K562 (cell line): ENCODE data around the gene WDR49. TPM values are rescaled to one million over a fixed set of nuclear protein-coding genes. Genes with fewer than 3 reads are reported as not detected.

Source experiments
- ATAC-seq: fragments of 200-7000 bp; cut with Tn5 transposase; 3 replicates; pipeline ENCODE4 v1.9.1; 2020; ENCODE audit warnings: moderate library complexity
- BruUV-seq: library from RNA; stranded (reverse); fragments of 400-500 nt; replicated peaks from 2 replicates; lab custom pipeline; 2021; lab: Mats Ljungman, UMichigan
- CTCF ChIA-PET: fragments of 300-600 bp; formaldehyde crosslinking; extraction: SDS; loops from one replicate; lab custom pipeline; 2021; ENCODE audit warnings: low intra/inter-chr PET ratio; lab: Yijun Ruan, JAX
- POLR2A ChIA-PET: fragments of 300-600, 350-650 bp; sonication (Branson Sonifier 250); formaldehyde crosslinking; extraction: SDS; loops from one replicate; lab custom pipeline; 2021; ENCODE audit warnings: antibody characterized with exemption, inconsistent platforms; lab: Yijun Ruan, JAX
- DNase-seq, 4 experiments: peaks; one replicate each; pipeline versions ENCODE4 v3.0.0 to v3.0.0-alpha.2; 2011 to 2018; ENCODE audit warnings: low spot score in 3 of 4, mixed read lengths in 3 of 4; ENCODE audit errors: extremely low read depth in 1 of 4
- FAIRE-seq: peaks from 2 replicates; lab custom pipeline; 2011; peaks lifted over from hg19 to GRCh38; lab: Jason Lieb, UNC
- H2AFZ ChIP-seq: 2 replicates; pipeline ENCODE4 v1.6.0; 2011; ENCODE audit warnings: low read depth, low read length, control low read depth, inconsistent platforms
- H3K27ac ChIP-seq: fragments of 200-600 bp; 3 replicates; pipeline ENCODE4 v1.8.0; 2011; ENCODE audit warnings: low read depth, mild to moderate bottlenecking, control low read depth, inconsistent platforms, low read length, moderate library complexity, mixed read lengths; ENCODE audit errors: extremely low read depth
- H3K27me3 ChIP-seq, 2 experiments: fragments of 300-600 bp in 1 of 2; 2 replicates in 1 of 2; 3 replicates in 1 of 2; pipeline versions ENCODE4 v1.6.0 to v1.8.0; 2011; ENCODE audit warnings: inconsistent platforms in 2 of 2, low read length in 2 of 2, mild to moderate bottlenecking in 1 of 2, mixed read lengths in 1 of 2, moderate library complexity in 1 of 2; ENCODE audit not compliant: control insufficient read depth in 2 of 2, insufficient read depth in 2 of 2
- H3K36me3 ChIP-seq: fragments of 300-600 bp; 3 replicates; pipeline ENCODE4 v1.8.0; 2011; ENCODE audit warnings: mild to moderate bottlenecking, low read length, inconsistent platforms; ENCODE audit not compliant: control insufficient read depth, insufficient read depth
- H3K4me1 ChIP-seq, 2 experiments: fragments of 200-600 bp in 1 of 2; replicated peaks in 1 of 2; 2 replicates in 1 of 2; 3 replicates in 1 of 2; pipeline versions ENCODE4 v1.5.1 to v1.8.0; 2011; ENCODE audit warnings: inconsistent platforms in 2 of 2, low read length in 2 of 2, mild to moderate bottlenecking in 1 of 2, mixed read lengths in 1 of 2, moderate library complexity in 1 of 2; ENCODE audit not compliant: control insufficient read depth in 2 of 2, insufficient read depth in 2 of 2
- H3K4me2 ChIP-seq: 2 replicates; pipeline ENCODE4 v1.6.1; 2011; ENCODE audit warnings: low read length, control low read depth, inconsistent platforms, mixed read lengths; ENCODE audit not compliant: insufficient read depth
- H3K4me3 ChIP-seq: fragments of 200-600 bp; sonication (generic), shearing (Covaris generic); 2 replicates; pipeline ENCODE4 v1.5.1; 2016; ENCODE audit warnings: control low read depth, inconsistent platforms
- H3K79me2 ChIP-seq: fragments of 200-600 bp; 3 replicates; pipeline ENCODE4 v1.8.0; 2011; ENCODE audit warnings: low read length, inconsistent platforms; ENCODE audit not compliant: control insufficient read depth, insufficient read depth
- H3K9ac ChIP-seq, 2 experiments: 2 replicates each; pipeline versions ENCODE4 v1.6.0 to v1.6.1; 2011; ENCODE audit warnings: low read depth in 2 of 2, low read length in 2 of 2, control low read depth in 1 of 2, inconsistent platforms in 1 of 2, mild to moderate bottlenecking in 1 of 2, mixed read lengths in 1 of 2; ENCODE audit not compliant: insufficient read depth in 1 of 2
- H3K9me1 ChIP-seq: one replicate; pipeline ENCODE4 v1.6.0; 2011; ENCODE audit warnings: inconsistent platforms, mild to moderate bottlenecking, low read length, moderate library complexity; ENCODE audit not compliant: control insufficient read depth, insufficient read depth
- H3K9me3 ChIP-seq: replicated peaks from 2 replicates; pipeline ENCODE4 v1.5.1; 2011; ENCODE audit warnings: low read depth, low read length, inconsistent platforms; ENCODE audit not compliant: control insufficient read depth, insufficient read depth
- H4K20me1 ChIP-seq: replicated peaks from 2 replicates; pipeline ENCODE4 v1.6.1; 2011; ENCODE audit warnings: low read length, inconsistent platforms, mixed read lengths; ENCODE audit not compliant: control insufficient read depth, insufficient read depth
- CXXC5 ChIP-seq: fragments of 250-450 bp; sonication (Bioruptor Pico); IDR thresholded peaks from 2 replicates; pipeline ENCODE4 v1.8.0; 2022; ENCODE audit warnings: inconsistent platforms, mild to moderate bottlenecking, moderate library complexity
- E2F8 ChIP-seq: fragments of 450-650 bp; IDR thresholded peaks from 2 replicates; pipeline ENCODE4 v1.7.1; 2018; ENCODE audit warnings: mild to moderate bottlenecking, low read depth; ENCODE audit not compliant: partially characterized antibody
- KLF6 ChIP-seq: fragments of 250-450 bp; sonication (Bioruptor Pico); IDR thresholded peaks from 2 replicates; pipeline ENCODE4 v1.4.0; 2020; ENCODE audit warnings: mild to moderate bottlenecking, moderate library complexity, borderline replicate concordance
- L3MBTL2 ChIP-seq: fragments of 450-650 bp; IDR thresholded peaks from 2 replicates; pipeline ENCODE4 v1.6.1; 2016; ENCODE audit warnings: mild to moderate bottlenecking, moderate library complexity
- WGBS: fragments of 100-300 bp; shearing (Covaris generic); methylation state at CpG from one replicate; pipeline ENCODE4 v1.1.6; 2016; ENCODE audit warnings: low coverage, mixed read lengths; ENCODE audit not compliant: insufficient coverage; ENCODE audit errors: missing lambda C conversion rate; 5-methylcytosine and 5-hydroxymethylcytosine counted together
- in situ Hi-C: fragments of 300-500 bp; cut with MboI; formaldehyde crosslinking; loops from 4 replicates; pipeline ENCODE4 v1.15.0; 2018; ENCODE audit warnings: inconsistent platforms, mixed read lengths
- intact Hi-C: fragments of 100-400 bp; cut with micrococcal nuclease; formaldehyde crosslinking; loops from 2 replicates; pipeline ENCODE4 v1.14.2; 2022
- polyA plus RNA-seq, 8 experiments: library from polyadenylated mRNA; depleted of rRNA in 4 of 8; stranded (reverse) in 5 of 8; unstranded in 3 of 8; fragments of >200 nt; fragmentation: Nextera tagmentation in 2 of 8; fragmentation: Illumina TruSeq in 1 of 8; extraction: Ambion mirVana in 2 of 8; extraction: Trizol in 1 of 8; gene quantifications; 2 replicates each; pipeline versions ENCODE4 v1.2.1 to v1.2.3, GENCODE V29; 2011 to 2014; ENCODE audit warnings: inconsistent platforms in 1 of 8, missing spikeins in 1 of 8
- total RNA-seq, 7 experiments: library from RNA; depleted of rRNA in 6 of 7; stranded (reverse); fragments of >200 nt in 6 of 7; fragmentation: Illumina TruSeq in 2 of 7; extraction: Trizol in 2 of 7; gene quantifications; 2 replicates each; pipeline versions ENCODE4 v1.2.1 to v1.2.3, GENCODE V29; 2011 to 2021; ENCODE audit warnings: low replicate concordance in 1 of 7
- TF ChIP-seq, protein P1 (sequence below): sonication (generic); formaldehyde crosslinking; IDR thresholded peaks from 2 replicates; pipeline ENCODE4 v1.8.1; 2023; ENCODE audit warnings: mild to moderate bottlenecking, missing genetic modification reagents
- TF ChIP-seq, protein P2 (sequence below): IDR thresholded peaks from 2 replicates; pipeline ENCODE4 v1.6.1; 2011; ENCODE audit not compliant: insufficient read length; ENCODE audit errors: extremely low read depth
- TF ChIP-seq, protein P3 (sequence below): fragments of 200-800 bp; sonication (Bioruptor generic); IDR thresholded peaks from 2 replicates; pipeline ENCODE4 v1.6.1; 2016; ENCODE audit warnings: missing genetic modification characterization, missing compliant biosample characterization

The WDR49 gene
- total and polyA plus RNA-seq, 9 of the 15 experiments (the other 6 are each of a cell fraction or from before 2014, with no cell fraction given), result not detected

- H3K4me2 ChIP-seq, result no peak overlapping the region
- FAIRE-seq (no peak), DNase-seq (no peak), ATAC-seq (no peak)
- no peak overlapping the region for H3K27ac ChIP-seq
- no peaks in the 10 kb centered on the region for H4K20me1 ChIP-seq
- CTCF ChIA-PET, result no interaction called here
- no peaks in the 10 kb centered on the region for H3K4me1 ChIP-seq
- H3K79me2 ChIP-seq, result no peaks in the 10 kb centered on the region
- BruUV-seq, result no TSS peak
- no peak for TF ChIP-seq E2F8
- TF ChIP-seq, protein P1, sequence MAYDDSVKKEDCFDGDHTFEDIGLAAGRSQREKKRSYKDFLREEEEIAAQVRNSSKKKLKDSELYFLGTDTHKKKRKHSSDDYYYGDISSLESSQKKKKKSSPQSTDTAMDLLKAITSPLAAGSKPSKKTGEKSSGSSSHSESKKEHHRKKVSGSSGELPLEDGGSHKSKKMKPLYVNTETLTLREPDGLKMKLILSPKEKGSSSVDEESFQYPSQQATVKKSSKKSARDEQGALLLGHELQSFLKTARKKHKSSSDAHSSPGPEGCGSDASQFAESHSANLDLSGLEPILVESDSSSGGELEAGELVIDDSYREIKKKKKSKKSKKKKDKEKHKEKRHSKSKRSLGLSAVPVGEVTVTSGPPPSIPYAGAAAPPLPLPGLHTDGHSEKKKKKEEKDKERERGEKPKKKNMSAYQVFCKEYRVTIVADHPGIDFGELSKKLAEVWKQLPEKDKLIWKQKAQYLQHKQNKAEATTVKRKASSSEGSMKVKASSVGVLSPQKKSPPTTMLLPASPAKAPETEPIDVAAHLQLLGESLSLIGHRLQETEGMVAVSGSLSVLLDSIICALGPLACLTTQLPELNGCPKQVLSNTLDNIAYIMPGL, result no peak
- no peak for TF ChIP-seq KLF6
- TF ChIP-seq, protein P2, sequence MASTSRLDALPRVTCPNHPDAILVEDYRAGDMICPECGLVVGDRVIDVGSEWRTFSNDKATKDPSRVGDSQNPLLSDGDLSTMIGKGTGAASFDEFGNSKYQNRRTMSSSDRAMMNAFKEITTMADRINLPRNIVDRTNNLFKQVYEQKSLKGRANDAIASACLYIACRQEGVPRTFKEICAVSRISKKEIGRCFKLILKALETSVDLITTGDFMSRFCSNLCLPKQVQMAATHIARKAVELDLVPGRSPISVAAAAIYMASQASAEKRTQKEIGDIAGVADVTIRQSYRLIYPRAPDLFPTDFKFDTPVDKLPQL, result no peak
- TF ChIP-seq CXXC5 (CRISPR knock-in tag), result no peak
- TF ChIP-seq L3MBTL2, result no peak
- TF ChIP-seq, protein P3, sequence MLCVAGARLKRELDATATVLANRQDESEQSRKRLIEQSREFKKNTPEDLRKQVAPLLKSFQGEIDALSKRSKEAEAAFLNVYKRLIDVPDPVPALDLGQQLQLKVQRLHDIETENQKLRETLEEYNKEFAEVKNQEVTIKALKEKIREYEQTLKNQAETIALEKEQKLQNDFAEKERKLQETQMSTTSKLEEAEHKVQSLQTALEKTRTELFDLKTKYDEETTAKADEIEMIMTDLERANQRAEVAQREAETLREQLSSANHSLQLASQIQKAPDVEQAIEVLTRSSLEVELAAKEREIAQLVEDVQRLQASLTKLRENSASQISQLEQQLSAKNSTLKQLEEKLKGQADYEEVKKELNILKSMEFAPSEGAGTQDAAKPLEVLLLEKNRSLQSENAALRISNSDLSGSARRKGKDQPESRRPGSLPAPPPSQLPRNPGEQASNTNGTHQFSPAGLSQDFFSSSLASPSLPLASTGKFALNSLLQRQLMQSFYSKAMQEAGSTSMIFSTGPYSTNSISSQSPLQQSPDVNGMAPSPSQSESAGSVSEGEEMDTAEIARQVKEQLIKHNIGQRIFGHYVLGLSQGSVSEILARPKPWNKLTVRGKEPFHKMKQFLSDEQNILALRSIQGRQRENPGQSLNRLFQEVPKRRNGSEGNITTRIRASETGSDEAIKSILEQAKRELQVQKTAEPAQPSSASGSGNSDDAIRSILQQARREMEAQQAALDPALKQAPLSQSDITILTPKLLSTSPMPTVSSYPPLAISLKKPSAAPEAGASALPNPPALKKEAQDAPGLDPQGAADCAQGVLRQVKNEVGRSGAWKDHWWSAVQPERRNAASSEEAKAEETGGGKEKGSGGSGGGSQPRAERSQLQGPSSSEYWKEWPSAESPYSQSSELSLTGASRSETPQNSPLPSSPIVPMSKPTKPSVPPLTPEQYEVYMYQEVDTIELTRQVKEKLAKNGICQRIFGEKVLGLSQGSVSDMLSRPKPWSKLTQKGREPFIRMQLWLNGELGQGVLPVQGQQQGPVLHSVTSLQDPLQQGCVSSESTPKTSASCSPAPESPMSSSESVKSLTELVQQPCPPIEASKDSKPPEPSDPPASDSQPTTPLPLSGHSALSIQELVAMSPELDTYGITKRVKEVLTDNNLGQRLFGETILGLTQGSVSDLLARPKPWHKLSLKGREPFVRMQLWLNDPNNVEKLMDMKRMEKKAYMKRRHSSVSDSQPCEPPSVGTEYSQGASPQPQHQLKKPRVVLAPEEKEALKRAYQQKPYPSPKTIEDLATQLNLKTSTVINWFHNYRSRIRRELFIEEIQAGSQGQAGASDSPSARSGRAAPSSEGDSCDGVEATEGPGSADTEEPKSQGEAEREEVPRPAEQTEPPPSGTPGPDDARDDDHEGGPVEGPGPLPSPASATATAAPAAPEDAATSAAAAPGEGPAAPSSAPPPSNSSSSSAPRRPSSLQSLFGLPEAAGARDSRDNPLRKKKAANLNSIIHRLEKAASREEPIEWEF (CRISPR knock-in tag), result no peak
- no peaks in the 10 kb centered on the region for H3K36me3 ChIP-seq
- no peaks in the 10 kb centered on the region for H3K9me1 ChIP-seq
- H3K27me3 ChIP-seq, result no peaks in the 10 kb centered on the region
- intact Hi-C loops (no loop called here), in situ Hi-C loops (no loop called here)
- no peak overlapping the region for H3K9ac ChIP-seq
- POLR2A ChIA-PET, result no interaction called here
- H3K4me3 ChIP-seq, result no peak overlapping the region
- no peak overlapping the region for H2AFZ ChIP-seq
- WGBS, result 0% methylated on average over 1 of the region's 1 CpG
- no peaks in the 10 kb centered on the region for H3K9me3 ChIP-seq
These were observed 4.0 kb downstream of the WDR49 start for GRCh38 chr3:167649746-167650145.
